Type B pancreatic cell (in vitro differentiated cells): ENCODE measurements around the gene HPS5. TPM values are rescaled to one million over a fixed set of nuclear protein-coding genes. Genes with fewer than 3 reads are reported as not detected.
"Not testable (repeated sequence)": the region's sequence is repeated elsewhere in the genome, so short reads cannot be mapped to it uniquely, and the experiment has no call there.

Experiments
- DNase-seq: peaks from one replicate; pipeline ENCODE4 v3.0.0; 2021; ENCODE audit warnings: mixed read lengths; ENCODE audit not compliant: unreplicated experiment; ENCODE audit errors: extremely low spot score
- H3K27ac Mint-ChIP-seq: 2 replicates; pipeline ENCODE4 v1.8.0; 2021; ENCODE audit warnings: mild to moderate bottlenecking, mixed read lengths
- H3K27me3 Mint-ChIP-seq: 2 replicates; pipeline ENCODE4 v1.8.0; 2021; ENCODE audit warnings: mixed read lengths
- H3K36me3 Mint-ChIP-seq: 2 replicates; pipeline ENCODE4 v1.8.0; 2021; ENCODE audit warnings: mixed read lengths
- H3K4me1 Mint-ChIP-seq: one replicate; pipeline ENCODE4 v1.8.0; 2021; ENCODE audit warnings: mixed read lengths; ENCODE audit not compliant: unreplicated experiment
- H3K4me3 Mint-ChIP-seq: 2 replicates; pipeline ENCODE4 v1.8.0; 2021; ENCODE audit warnings: mild to moderate bottlenecking, mixed read lengths
- H3K9me3 Mint-ChIP-seq: 2 replicates; pipeline ENCODE4 v1.8.0; 2021; ENCODE audit warnings: mixed read lengths
- total RNA-seq: library from RNA; stranded (reverse); gene quantifications from 2 replicates; pipeline ENCODE4 v1.2.1, GENCODE V29; 2021; ENCODE audit warnings: low replicate concordance
- TF ChIP-seq, protein P1 (sequence below): fragments of 200-600 bp; sonication (generic); conservative IDR thresholded peaks from 2 replicates; pipeline ENCODE4 v1.5.0; 2021; ENCODE audit warnings: antibody characterized with exemption, mild to moderate bottlenecking

The HPS5 gene
- total RNA-seq, 1 donor from 2014 or later, result 18.9 TPM

DNA sequence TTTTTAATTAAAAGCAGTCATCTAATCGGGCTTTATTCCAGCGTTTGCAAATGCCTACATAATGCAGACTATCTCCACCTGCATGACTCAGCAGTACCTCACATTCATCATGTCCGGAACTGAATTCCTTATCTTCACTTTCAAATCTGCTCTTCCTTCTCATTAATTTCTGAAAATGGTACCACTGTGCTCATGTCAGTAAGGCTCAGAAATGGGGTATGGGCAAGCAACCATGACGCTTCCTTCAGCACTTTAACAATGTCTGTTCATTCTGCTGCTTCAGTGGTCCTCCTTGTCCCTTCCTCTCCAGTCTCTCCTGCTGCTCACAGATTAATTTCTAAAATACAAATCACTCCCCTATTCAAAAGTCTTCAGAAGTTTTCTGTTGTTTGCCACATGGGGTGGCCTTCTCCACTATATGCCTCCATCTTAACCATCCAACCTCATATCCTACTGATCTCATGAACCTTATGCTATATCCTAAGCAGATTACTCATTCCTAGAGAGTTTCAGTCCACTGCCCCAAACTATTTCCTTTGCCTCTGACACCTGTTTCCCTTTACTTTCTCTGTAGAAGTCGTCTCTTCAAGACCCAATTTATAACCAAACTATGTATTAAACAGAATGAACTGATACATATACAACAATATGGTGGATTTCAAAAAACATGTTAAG is 7.4 kb upstream of the HPS5 start:
- TF ChIP-seq, protein P1, sequence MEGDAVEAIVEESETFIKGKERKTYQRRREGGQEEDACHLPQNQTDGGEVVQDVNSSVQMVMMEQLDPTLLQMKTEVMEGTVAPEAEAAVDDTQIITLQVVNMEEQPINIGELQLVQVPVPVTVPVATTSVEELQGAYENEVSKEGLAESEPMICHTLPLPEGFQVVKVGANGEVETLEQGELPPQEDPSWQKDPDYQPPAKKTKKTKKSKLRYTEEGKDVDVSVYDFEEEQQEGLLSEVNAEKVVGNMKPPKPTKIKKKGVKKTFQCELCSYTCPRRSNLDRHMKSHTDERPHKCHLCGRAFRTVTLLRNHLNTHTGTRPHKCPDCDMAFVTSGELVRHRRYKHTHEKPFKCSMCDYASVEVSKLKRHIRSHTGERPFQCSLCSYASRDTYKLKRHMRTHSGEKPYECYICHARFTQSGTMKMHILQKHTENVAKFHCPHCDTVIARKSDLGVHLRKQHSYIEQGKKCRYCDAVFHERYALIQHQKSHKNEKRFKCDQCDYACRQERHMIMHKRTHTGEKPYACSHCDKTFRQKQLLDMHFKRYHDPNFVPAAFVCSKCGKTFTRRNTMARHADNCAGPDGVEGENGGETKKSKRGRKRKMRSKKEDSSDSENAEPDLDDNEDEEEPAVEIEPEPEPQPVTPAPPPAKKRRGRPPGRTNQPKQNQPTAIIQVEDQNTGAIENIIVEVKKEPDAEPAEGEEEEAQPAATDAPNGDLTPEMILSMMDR, result no peak
- H3K4me3 Mint-ChIP-seq, result no peak overlapping the region
- no peak for DNase-seq
- no peaks in the 10 kb centered on the region for H3K27me3 Mint-ChIP-seq
- peaks cover 28% of the 10 kb centered on the region for H3K36me3 Mint-ChIP-seq
- H3K4me1 Mint-ChIP-seq, result peaks cover 18% of the 10 kb centered on the region
- H3K27ac Mint-ChIP-seq, result peak overlapping the region; percentile 39
- no peaks in the 10 kb centered on the region for H3K9me3 Mint-ChIP-seq

DNA sequence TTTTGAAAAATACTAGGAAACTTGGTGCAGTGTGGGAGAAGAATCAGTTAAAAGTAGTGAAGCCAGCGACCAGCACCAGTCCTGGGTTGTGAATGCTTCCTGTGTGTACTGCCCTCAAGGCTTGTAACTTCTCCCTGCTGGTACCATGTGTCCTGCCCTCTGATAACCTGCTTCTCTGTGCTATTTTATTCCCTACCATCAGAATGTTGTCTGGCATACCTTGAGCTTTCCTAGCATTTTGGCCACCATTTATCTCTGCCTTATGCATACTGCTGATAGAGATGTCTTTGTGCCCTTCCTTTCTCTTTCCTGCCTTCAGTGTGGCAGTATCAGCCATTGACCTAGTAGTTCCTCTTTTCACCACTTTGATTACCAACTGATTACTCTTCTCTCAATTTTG is 2.4 kb upstream of the HPS5 start:
- no peaks in the 10 kb centered on the region for H3K27me3 Mint-ChIP-seq
- no peaks in the 10 kb centered on the region for H3K9me3 Mint-ChIP-seq
- peaks cover 41% of the 10 kb centered on the region for H3K4me1 Mint-ChIP-seq
- no peak for DNase-seq
- peak overlapping the region; percentile 80 for H3K4me3 Mint-ChIP-seq
- H3K36me3 Mint-ChIP-seq, result peaks cover 18% of the 10 kb centered on the region
- H3K27ac Mint-ChIP-seq, result peak overlapping the region; percentile 85
- TF ChIP-seq, protein P1, result no peak

DNA sequence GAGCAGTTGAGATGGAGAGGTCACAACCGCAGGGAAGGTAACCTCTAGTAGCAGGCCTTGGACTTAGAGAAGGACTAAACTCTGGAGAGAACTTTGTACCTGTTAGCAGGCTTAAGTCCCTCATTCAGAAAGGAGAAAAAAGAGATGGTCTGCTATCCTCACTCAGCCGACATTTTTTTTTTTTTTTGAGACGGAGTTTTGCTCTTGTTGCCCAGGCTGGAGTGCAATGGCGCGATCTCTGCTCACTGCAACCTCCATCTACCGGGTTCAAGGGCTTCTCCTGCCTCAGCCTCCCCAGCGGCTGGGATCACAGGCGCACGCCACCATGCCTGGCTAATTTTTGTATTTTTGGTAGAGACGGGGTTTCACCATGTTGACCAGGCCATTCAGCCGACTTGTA is 1.9 kb upstream of the HPS5 start:
- peak overlapping the region; percentile 100 for H3K27ac Mint-ChIP-seq
- peaks cover 43% of the 10 kb centered on the region for H3K4me1 Mint-ChIP-seq
- not testable (repeated sequence) for H3K27me3 Mint-ChIP-seq, H3K9me3 Mint-ChIP-seq, DNase-seq
- peak overlapping the region; percentile 97 for H3K4me3 Mint-ChIP-seq
- H3K36me3 Mint-ChIP-seq, result peaks cover 15% of the 10 kb centered on the region

DNA sequence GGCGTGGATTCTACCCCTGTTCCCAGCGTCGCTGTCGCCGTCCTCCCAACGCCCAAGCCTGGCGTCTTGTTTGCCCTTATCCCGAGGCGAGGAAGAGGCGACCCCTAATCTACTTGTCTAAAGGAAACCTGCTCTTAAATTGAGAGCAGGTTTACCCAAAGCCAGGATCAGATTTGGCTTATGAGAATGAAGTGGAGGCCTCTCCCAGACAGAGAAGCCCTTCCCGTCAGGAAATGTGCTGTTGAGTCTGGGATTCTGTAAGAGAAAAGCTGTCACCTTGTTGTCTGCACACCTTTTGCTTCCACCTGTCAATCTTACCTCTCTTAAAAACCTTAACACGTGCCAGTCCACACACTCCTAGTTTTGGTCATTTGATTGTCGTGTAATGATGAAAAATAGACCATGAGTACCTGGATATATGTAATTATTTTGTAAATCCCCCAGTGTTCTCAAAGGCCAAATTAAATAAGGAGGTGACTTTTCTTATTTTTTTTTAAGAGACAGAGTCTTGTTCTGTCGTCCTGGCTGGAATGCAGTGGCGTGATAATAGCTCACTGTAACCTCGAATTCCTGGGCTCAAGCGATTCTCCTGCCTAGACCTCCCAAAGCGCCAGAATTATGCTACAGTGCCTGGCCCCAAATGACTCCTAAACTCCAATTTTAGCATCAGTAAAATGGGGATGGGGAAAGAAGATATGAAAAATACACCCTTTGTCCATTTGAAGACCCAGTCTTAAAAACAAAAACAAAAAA is 1.1 kb upstream of the HPS5 start:
- H3K9me3 Mint-ChIP-seq, result no peaks in the 10 kb centered on the region
- H3K4me1 Mint-ChIP-seq, result peaks cover 49% of the 10 kb centered on the region
- TF ChIP-seq, protein P1, result no peak
- H3K36me3 Mint-ChIP-seq, result peaks cover 15% of the 10 kb centered on the region
- H3K27ac Mint-ChIP-seq, result peak overlapping the region; percentile 100
- H3K4me3 Mint-ChIP-seq, result peak overlapping the region; percentile 97
- H3K27me3 Mint-ChIP-seq, result no peaks in the 10 kb centered on the region
- no peak for DNase-seq

DNA sequence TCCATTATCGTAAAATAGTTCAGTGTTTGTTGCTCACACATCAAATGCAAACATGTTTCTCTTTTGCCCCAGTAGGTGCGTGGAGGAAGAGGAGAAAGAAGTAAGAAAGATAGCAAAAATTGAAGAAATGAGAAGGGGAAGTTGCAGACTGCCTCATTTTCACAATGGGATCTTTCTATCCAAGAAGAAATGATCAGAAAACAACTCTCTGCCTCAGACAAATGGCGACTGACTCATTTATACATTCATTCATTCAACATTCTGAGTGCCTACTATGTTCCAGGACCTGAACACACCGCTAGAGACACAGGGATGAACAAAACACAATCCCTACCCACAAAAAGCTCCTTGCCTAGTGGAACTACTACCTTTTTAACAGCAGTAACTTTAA is 367 bp downstream of the HPS5 start:
- Mint-ChIP-seq H3K36me3 (peaks cover 16% of the 10 kb centered on the region), H3K4me1 (peaks cover 49% of the 10 kb centered on the region), H3K27ac (peak overlapping the region; percentile 100), H3K9me3 (no peaks in the 10 kb centered on the region), H3K27me3 (no peaks in the 10 kb centered on the region), H3K4me3 (peak overlapping the region; percentile 97)
- TF ChIP-seq, protein P1, result no peak
- no peak for DNase-seq

DNA sequence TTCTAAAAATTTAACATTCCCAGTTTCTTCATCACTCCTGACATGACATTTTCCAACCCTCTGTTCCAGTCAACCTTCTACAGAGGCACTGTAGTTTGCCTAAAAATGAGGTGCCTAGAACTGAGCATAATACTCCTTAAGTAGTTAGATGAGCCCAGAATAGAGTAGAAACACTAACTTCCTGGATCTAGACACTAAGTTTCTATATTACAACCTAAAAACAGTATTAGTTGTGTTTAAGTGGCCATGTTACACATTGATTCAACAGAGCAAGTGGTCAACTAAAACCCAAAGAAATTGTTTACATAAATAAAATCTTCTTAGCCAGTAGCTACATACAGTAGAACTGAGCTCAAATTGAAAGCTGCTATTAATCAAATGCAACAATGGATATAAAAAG is 1.3 kb downstream of the HPS5 start:
- Mint-ChIP-seq H3K9me3 (no peaks in the 10 kb centered on the region), H3K4me3 (peak overlapping the region; percentile 75), H3K27me3 (no peaks in the 10 kb centered on the region), H3K4me1 (peaks cover 49% of the 10 kb centered on the region), H3K36me3 (peaks cover 14% of the 10 kb centered on the region), H3K27ac (peak overlapping the region; percentile 71)
- no peak for DNase-seq
- TF ChIP-seq, protein P1, result no peak
